WTC11 (cell line): ENCODE measurements around the gene PRLR. TPM values are rescaled to one million over a fixed set of nuclear protein-coding genes. Genes with fewer than 3 reads are reported as not detected.

Source experiments
- ATAC-seq: fragments of 200-7000 bp; cut with Tn5 transposase; 2 replicates; pipeline ENCODE4 v1.10.0; 2021; ENCODE audit warnings: mild to moderate bottlenecking, moderate library complexity
- CTCF ChIA-PET: fragments of 300-600 bp; sonication (Branson Sonifier 250); formaldehyde crosslinking; loops from one replicate; lab custom pipeline; 2021; ENCODE audit warnings: antibody characterized with exemption; lab: Charles Lee
- POLR2A ChIA-PET: fragments of 350-600 bp; sonication (Branson Sonifier 250); formaldehyde crosslinking; loops from one replicate; lab custom pipeline; 2021; ENCODE audit warnings: antibody characterized with exemption; lab: Charles Lee
- DNase-seq: peaks from one replicate; pipeline ENCODE4 v3.0.0; 2021; ENCODE audit warnings: low spot score
- H3K27ac Mint-ChIP-seq: 2 replicates; pipeline ENCODE4 v1.8.0; 2021; ENCODE audit warnings: mixed read lengths
- H3K27me3 Mint-ChIP-seq: 2 replicates; pipeline ENCODE4 v1.8.0; 2021; ENCODE audit warnings: low read depth, mild to moderate bottlenecking, moderate library complexity, mixed read lengths
- H3K36me3 Mint-ChIP-seq: 2 replicates; pipeline ENCODE4 v1.8.0; 2021; ENCODE audit warnings: mixed read lengths
- H3K4me1 Mint-ChIP-seq: 2 replicates; pipeline ENCODE4 v1.8.0; 2022; ENCODE audit warnings: mixed read lengths
- H3K4me3 Mint-ChIP-seq: 2 replicates; pipeline ENCODE4 v1.8.0; 2021; ENCODE audit warnings: mild to moderate bottlenecking, moderate library complexity, mixed read lengths
- H3K9me3 Mint-ChIP-seq: 2 replicates; pipeline ENCODE4 v1.8.0; 2021; ENCODE audit warnings: mixed read lengths
- ATF1 ChIP-seq: sonication (generic); formaldehyde crosslinking; IDR thresholded peaks from 2 replicates; pipeline ENCODE4 v1.8.1; 2023; ENCODE audit warnings: mild to moderate bottlenecking, moderate library complexity, missing genetic modification reagents
- CREB1 ChIP-seq: sonication (generic); formaldehyde crosslinking; IDR thresholded peaks from 2 replicates; pipeline ENCODE4 v1.8.0; 2023; ENCODE audit warnings: mild to moderate bottlenecking, missing genetic modification reagents
- ELF4 ChIP-seq: sonication (generic); formaldehyde crosslinking; IDR thresholded peaks from 2 replicates; pipeline ENCODE4 v1.8.1; 2022; ENCODE audit warnings: low read depth, mild to moderate bottlenecking, moderate library complexity, missing genetic modification reagents
- ESRRA ChIP-seq: sonication (generic); formaldehyde crosslinking; IDR thresholded peaks from 2 replicates; pipeline ENCODE4 v1.8.1; 2022; ENCODE audit warnings: mild to moderate bottlenecking, missing genetic modification reagents, borderline replicate concordance
- FOXK1 ChIP-seq: sonication (generic); formaldehyde crosslinking; IDR thresholded peaks from 2 replicates; pipeline ENCODE4 v1.8.0; 2022; ENCODE audit warnings: mild to moderate bottlenecking, moderate library complexity, missing genetic modification reagents
- IRF2 ChIP-seq: sonication (generic); formaldehyde crosslinking; IDR thresholded peaks from 2 replicates; pipeline ENCODE4 v1.8.0; 2022; ENCODE audit warnings: low read depth, missing genetic modification reagents, borderline replicate concordance
- KAT7 ChIP-seq: sonication (generic); formaldehyde crosslinking; IDR thresholded peaks from 2 replicates; pipeline ENCODE4 v1.8.1; 2023; ENCODE audit warnings: missing genetic modification reagents, mild to moderate bottlenecking, borderline replicate concordance
- NR2C2 ChIP-seq: sonication (generic); formaldehyde crosslinking; IDR thresholded peaks from 2 replicates; pipeline ENCODE4 v1.8.0; 2022; ENCODE audit warnings: mild to moderate bottlenecking, missing genetic modification reagents
- SMAD4 ChIP-seq: sonication (generic); formaldehyde crosslinking; IDR thresholded peaks from 2 replicates; pipeline ENCODE4 v1.8.0; 2022; ENCODE audit warnings: mild to moderate bottlenecking, missing genetic modification reagents
- SOX15 ChIP-seq: fragments of 250-450 bp; sonication (Bioruptor Pico); IDR thresholded peaks from 2 replicates; pipeline ENCODE4 v1.9.0; 2021; ENCODE audit warnings: mild to moderate bottlenecking
- TCF7 ChIP-seq: sonication (generic); formaldehyde crosslinking; IDR thresholded peaks from 2 replicates; pipeline ENCODE4 v1.8.0; 2022; ENCODE audit warnings: mild to moderate bottlenecking, low read depth, missing genetic modification reagents, moderate library complexity
- TEAD4 ChIP-seq: sonication (generic); formaldehyde crosslinking; IDR thresholded peaks from 2 replicates; pipeline ENCODE4 v1.8.0; 2022; ENCODE audit warnings: mild to moderate bottlenecking, missing genetic modification reagents
- ZBTB21 ChIP-seq: sonication (generic); formaldehyde crosslinking; IDR thresholded peaks from 2 replicates; pipeline ENCODE4 v1.8.1; 2023; ENCODE audit warnings: mild to moderate bottlenecking, missing genetic modification reagents, borderline replicate concordance
- ZNF121 ChIP-seq: sonication (generic); formaldehyde crosslinking; IDR thresholded peaks from 2 replicates; pipeline ENCODE4 v1.8.0; 2023; ENCODE audit warnings: missing genetic modification reagents
- ZNF219 ChIP-seq: sonication (generic); formaldehyde crosslinking; IDR thresholded peaks from 2 replicates; pipeline ENCODE4 v1.8.0; 2023; ENCODE audit warnings: missing genetic modification reagents, mild to moderate bottlenecking, borderline replicate concordance
- ZNF416 ChIP-seq: fragments of 250-450 bp; sonication (Bioruptor Pico); IDR thresholded peaks from 2 replicates; pipeline ENCODE4 v1.9.0; 2021; ENCODE audit warnings: mild to moderate bottlenecking, inconsistent platforms
- total RNA-seq: library from RNA; stranded (reverse); gene quantifications from 3 replicates; pipeline ENCODE4 v1.2.3, GENCODE V29; 2021
- TF ChIP-seq, protein P1 (sequence below): sonication (generic); formaldehyde crosslinking; IDR thresholded peaks from 2 replicates; pipeline ENCODE4 v1.8.1; 2023; ENCODE audit warnings: mild to moderate bottlenecking, missing genetic modification reagents
- TF ChIP-seq, protein P2 (sequence below): sonication (generic); formaldehyde crosslinking; IDR thresholded peaks from 2 replicates; pipeline ENCODE4 v1.8.1; 2023; ENCODE audit warnings: mild to moderate bottlenecking, missing genetic modification reagents, moderate library complexity
- TF ChIP-seq, protein P3 (sequence below): fragments of 200-600 bp; IDR thresholded peaks from 2 replicates; pipeline ENCODE4 v1.8.0; 2022; ENCODE audit warnings: antibody characterized with exemption
- TF ChIP-seq, protein P4 (sequence below): fragments of 250-450 bp; sonication (Bioruptor Pico); conservative IDR thresholded peaks from 2 replicates; pipeline ENCODE4 v1.9.0; 2021; ENCODE audit warnings: mild to moderate bottlenecking
- TF ChIP-seq, protein P5 (sequence below): sonication (generic); formaldehyde crosslinking; IDR thresholded peaks from 2 replicates; pipeline ENCODE4 v1.8.0; 2022; ENCODE audit warnings: mild to moderate bottlenecking, missing genetic modification reagents
- TF ChIP-seq, protein P6 (sequence below): sonication (generic); formaldehyde crosslinking; IDR thresholded peaks from 2 replicates; pipeline ENCODE4 v1.8.1; 2022; ENCODE audit warnings: low read depth, missing genetic modification reagents, borderline replicate concordance
- TF ChIP-seq, protein P7 (sequence below): sonication (generic); formaldehyde crosslinking; IDR thresholded peaks from 2 replicates; pipeline ENCODE4 v1.8.0; 2022; ENCODE audit warnings: mild to moderate bottlenecking, missing genetic modification reagents

Gene PRLR
- total RNA-seq, 1 experiment from 2014 or later, result 3.2 TPM

DNA sequence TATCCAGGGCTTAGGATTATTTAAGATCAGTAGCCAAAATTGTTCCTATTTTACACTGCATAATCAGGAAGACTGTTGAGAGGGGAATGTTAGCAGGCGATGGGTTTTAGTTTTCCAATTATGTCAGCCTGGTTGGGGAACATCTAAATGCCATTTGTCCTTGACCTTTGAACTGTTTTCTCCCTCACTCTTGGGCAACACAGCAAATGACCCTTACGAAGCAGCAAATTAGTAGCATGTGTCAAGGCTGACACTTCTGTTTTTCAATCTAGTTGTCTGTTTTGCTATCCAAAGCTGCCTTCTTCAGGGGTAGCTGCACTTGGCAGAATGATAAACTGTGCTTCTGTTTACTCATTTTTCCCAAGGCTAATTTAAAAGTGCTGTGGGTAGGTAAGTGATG is 104.5 kb downstream of the PRLR start (continued):
- TF ChIP-seq IRF2 (CRISPR knock-in tag) (no peak), TEAD4 (CRISPR knock-in tag) (no peak), NR2C2 (CRISPR knock-in tag) (no peak)

DNA sequence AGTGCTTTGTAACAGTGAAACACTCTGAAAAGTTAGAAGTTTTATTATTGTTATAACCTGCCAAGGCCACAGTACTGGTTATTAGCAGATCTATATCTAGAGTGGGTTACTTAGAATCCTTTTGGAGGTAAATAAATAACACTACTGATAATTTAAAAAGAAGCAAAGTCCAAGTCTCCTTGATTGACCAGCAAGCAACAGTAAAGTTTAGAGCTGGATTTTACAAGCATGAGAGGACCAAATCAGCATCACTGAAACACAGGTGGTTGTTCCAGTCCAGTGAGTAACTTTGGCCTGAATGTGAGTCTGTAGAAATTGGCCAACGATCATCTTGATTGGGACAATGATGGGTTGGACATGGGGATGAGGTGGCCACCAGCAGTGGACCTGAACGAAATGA is 105.4 kb downstream of the PRLR start:
- no peak for ATAC-seq
- no peaks in the 10 kb centered on the region for H3K4me1 Mint-ChIP-seq
- no peak for DNase-seq
- TF ChIP-seq, protein P1, sequence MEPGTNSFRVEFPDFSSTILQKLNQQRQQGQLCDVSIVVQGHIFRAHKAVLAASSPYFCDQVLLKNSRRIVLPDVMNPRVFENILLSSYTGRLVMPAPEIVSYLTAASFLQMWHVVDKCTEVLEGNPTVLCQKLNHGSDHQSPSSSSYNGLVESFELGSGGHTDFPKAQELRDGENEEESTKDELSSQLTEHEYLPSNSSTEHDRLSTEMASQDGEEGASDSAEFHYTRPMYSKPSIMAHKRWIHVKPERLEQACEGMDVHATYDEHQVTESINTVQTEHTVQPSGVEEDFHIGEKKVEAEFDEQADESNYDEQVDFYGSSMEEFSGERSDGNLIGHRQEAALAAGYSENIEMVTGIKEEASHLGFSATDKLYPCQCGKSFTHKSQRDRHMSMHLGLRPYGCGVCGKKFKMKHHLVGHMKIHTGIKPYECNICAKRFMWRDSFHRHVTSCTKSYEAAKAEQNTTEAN (CRISPR knock-in tag), result no peak
- TF ChIP-seq, protein P2, sequence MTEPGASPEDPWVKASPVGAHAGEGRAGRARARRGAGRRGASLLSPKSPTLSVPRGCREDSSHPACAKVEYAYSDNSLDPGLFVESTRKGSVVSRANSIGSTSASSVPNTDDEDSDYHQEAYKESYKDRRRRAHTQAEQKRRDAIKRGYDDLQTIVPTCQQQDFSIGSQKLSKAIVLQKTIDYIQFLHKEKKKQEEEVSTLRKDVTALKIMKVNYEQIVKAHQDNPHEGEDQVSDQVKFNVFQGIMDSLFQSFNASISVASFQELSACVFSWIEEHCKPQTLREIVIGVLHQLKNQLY (CRISPR knock-in tag), result no peak
- TF ChIP-seq ZNF121 (CRISPR knock-in tag), result no peak
- TF ChIP-seq CREB1 (CRISPR knock-in tag), result no peak
- TF ChIP-seq TCF7, result no peak
- TF ChIP-seq ZNF416 (CRISPR knock-in tag), result no peak
- no peak for TF ChIP-seq SOX15 (CRISPR knock-in tag)
- TF ChIP-seq, protein P3, sequence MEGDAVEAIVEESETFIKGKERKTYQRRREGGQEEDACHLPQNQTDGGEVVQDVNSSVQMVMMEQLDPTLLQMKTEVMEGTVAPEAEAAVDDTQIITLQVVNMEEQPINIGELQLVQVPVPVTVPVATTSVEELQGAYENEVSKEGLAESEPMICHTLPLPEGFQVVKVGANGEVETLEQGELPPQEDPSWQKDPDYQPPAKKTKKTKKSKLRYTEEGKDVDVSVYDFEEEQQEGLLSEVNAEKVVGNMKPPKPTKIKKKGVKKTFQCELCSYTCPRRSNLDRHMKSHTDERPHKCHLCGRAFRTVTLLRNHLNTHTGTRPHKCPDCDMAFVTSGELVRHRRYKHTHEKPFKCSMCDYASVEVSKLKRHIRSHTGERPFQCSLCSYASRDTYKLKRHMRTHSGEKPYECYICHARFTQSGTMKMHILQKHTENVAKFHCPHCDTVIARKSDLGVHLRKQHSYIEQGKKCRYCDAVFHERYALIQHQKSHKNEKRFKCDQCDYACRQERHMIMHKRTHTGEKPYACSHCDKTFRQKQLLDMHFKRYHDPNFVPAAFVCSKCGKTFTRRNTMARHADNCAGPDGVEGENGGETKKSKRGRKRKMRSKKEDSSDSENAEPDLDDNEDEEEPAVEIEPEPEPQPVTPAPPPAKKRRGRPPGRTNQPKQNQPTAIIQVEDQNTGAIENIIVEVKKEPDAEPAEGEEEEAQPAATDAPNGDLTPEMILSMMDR, result no peak
- TF ChIP-seq ZBTB21 (CRISPR knock-in tag), result no peak
- no peak for TF ChIP-seq SMAD4
- TF ChIP-seq, protein P4, sequence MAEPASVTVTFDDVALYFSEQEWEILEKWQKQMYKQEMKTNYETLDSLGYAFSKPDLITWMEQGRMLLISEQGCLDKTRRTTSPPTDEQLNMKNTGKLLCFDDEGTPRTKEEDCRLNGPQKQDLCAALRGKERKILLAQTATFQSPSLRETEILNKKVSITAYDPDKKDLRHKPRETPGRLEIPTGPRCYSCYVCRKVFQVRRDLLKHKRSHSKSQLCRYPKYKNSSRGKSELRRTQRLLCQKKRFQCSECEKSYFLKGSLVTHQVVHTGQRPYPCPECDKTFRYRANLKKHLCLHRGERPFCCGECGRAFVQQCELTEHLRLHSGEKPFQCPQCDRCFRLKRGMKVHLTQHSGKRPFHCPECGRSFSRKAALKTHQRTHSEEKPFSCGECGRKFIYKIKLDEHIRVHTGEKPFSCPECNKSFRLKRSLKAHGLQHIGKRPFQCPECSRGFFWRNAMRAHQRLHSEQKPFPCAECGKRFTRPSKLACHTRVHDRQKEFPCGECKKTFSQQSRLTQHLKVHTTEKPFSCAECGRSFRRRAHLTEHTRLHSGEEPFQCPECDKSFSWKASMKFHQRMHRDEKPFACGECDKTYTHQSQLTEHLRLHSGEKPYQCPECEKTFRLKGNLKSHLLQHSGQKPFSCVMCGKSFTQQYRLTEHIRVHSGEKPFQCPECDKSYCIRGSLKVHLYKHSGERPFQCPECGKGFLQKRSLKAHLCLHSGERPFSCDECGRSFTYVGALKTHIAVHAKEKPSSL, result no peak
- TF ChIP-seq, protein P5, sequence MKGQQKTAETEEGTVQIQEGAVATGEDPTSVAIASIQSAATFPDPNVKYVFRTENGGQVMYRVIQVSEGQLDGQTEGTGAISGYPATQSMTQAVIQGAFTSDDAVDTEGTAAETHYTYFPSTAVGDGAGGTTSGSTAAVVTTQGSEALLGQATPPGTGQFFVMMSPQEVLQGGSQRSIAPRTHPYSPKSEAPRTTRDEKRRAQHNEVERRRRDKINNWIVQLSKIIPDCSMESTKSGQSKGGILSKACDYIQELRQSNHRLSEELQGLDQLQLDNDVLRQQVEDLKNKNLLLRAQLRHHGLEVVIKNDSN (CRISPR knock-in tag), result no peak
- no peak for TF ChIP-seq ZNF219 (CRISPR knock-in tag)
- CTCF ChIA-PET, result no interaction called here
- no peak overlapping the region for H3K27ac Mint-ChIP-seq
- H3K27me3 Mint-ChIP-seq, result no peaks in the 10 kb centered on the region
- no peaks in the 10 kb centered on the region for H3K9me3 Mint-ChIP-seq
- H3K4me3 Mint-ChIP-seq, result no peak overlapping the region
- H3K36me3 Mint-ChIP-seq, result no peaks in the 10 kb centered on the region
- POLR2A ChIA-PET, result no interaction called here

DNA sequence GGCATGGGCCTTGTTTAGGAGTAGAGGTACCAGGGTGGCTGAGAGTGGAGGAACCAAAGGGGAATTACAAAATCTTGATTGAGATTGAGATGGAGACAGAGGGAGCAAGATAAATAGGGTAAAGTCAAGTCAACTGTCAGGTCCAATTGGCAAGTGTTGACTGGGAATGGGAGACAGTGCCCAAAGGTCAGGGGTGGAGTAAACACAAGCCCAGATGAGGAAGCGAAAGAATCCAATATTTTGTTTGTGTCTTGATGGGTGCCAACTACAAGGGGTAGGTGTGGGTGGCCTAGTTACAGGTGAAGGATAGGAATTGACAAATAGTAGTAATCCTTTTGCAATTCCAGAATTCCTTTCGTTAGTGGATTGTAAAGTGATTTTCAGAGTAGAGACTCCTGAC is 107.5 kb downstream of the PRLR start:
- Mint-ChIP-seq H3K9me3 (no peaks in the 10 kb centered on the region), H3K36me3 (no peaks in the 10 kb centered on the region), H3K27me3 (no peaks in the 10 kb centered on the region), H3K4me1 (no peaks in the 10 kb centered on the region), H3K27ac (no peak overlapping the region), H3K4me3 (no peak overlapping the region)
- ChIA-PET CTCF (no interaction called here), POLR2A (no interaction called here)
- ATAC-seq (no peak), DNase-seq (no peak)
- no peak for TF ChIP-seq FOXK1 (CRISPR knock-in tag)
- no peak for TF ChIP-seq ATF1 (CRISPR knock-in tag)
- TF ChIP-seq, protein P6, sequence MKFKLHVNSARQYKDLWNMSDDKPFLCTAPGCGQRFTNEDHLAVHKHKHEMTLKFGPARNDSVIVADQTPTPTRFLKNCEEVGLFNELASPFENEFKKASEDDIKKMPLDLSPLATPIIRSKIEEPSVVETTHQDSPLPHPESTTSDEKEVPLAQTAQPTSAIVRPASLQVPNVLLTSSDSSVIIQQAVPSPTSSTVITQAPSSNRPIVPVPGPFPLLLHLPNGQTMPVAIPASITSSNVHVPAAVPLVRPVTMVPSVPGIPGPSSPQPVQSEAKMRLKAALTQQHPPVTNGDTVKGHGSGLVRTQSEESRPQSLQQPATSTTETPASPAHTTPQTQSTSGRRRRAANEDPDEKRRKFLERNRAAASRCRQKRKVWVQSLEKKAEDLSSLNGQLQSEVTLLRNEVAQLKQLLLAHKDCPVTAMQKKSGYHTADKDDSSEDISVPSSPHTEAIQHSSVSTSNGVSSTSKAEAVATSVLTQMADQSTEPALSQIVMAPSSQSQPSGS, result no peak
- no peak for TF ChIP-seq ESRRA (CRISPR knock-in tag)
- no peak for TF ChIP-seq TEAD4 (CRISPR knock-in tag)
- TF ChIP-seq, protein P7, sequence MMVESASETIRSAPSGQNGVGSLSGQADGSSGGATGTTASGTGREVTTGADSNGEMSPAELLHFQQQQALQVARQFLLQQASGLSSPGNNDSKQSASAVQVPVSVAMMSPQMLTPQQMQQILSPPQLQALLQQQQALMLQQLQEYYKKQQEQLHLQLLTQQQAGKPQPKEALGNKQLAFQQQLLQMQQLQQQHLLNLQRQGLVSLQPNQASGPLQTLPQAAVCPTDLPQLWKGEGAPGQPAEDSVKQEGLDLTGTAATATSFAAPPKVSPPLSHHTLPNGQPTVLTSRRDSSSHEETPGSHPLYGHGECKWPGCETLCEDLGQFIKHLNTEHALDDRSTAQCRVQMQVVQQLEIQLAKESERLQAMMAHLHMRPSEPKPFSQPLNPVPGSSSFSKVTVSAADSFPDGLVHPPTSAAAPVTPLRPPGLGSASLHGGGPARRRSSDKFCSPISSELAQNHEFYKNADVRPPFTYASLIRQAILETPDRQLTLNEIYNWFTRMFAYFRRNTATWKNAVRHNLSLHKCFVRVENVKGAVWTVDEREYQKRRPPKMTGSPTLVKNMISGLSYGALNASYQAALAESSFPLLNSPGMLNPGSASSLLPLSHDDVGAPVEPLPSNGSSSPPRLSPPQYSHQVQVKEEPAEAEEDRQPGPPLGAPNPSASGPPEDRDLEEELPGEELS (CRISPR knock-in tag), result no peak
- no peak for TF ChIP-seq KAT7
- no peak for TF ChIP-seq ELF4 (CRISPR knock-in tag)
